AG09309 (cell line): ENCODE data around the gene SLC12A8.

Experiments used
- DNase-seq: peaks from one replicate; pipeline ENCODE4 v3.0.0-alpha.2; 2010; ENCODE audit warnings: low read depth
- H3K4me3 ChIP-seq: 2 replicates; pipeline ENCODE4 v1.5.1; 2011; ENCODE audit warnings: mild to moderate bottlenecking, low read depth, low read length, moderate library complexity; ENCODE audit not compliant: control insufficient read depth
- CTCF ChIP-seq: IDR thresholded peaks from 2 replicates; pipeline ENCODE4 v1.5.1; 2011; ENCODE audit warnings: mild to moderate bottlenecking, low read depth, low read length, inconsistent platforms; ENCODE audit not compliant: insufficient read depth, control insufficient read depth; ENCODE audit errors: missing control alignments

Gene SLC12A8

GRCh38 chr3:125139386-125139785 lies 73.2 kb downstream of the SLC12A8 start:
- no peak for DNase-seq
- no peak overlapping the region for H3K4me3 ChIP-seq
- TF ChIP-seq CTCF: no peak

- no peak overlapping the region for H3K4me3 ChIP-seq
- DNase-seq: no peak
- no peak for TF ChIP-seq CTCF
Observed at GRCh38 chr3:125137358-125138033, 75.1 kb downstream of the SLC12A8 start.

- DNase-seq: no peak
- TF ChIP-seq CTCF: no peak
- H3K4me3 ChIP-seq: no peak overlapping the region
Observed at GRCh38 chr3:125136966-125137357, 75.6 kb downstream of the SLC12A8 start.

GRCh38 chr3:125136515-125136914 lies 76.0 kb downstream of the SLC12A8 start:
- TF ChIP-seq CTCF: no peak
- DNase-seq: no peak
- H3K4me3 ChIP-seq: no peak overlapping the region

- no peak for TF ChIP-seq CTCF
- no peak overlapping the region for H3K4me3 ChIP-seq
- no peak for DNase-seq
Observed at GRCh38 chr3:125134952-125135351, 77.6 kb downstream of the SLC12A8 start.

GRCh38 chr3:125132815-125133214 lies 79.7 kb downstream of the SLC12A8 start:
- DNase-seq: no peak
- no peak overlapping the region for H3K4me3 ChIP-seq
- TF ChIP-seq CTCF: no peak
